HEK293 (cell line): ENCODE measurements around the gene MAP3K4.

Experiments used
- CTCF ChIA-PET: fragments of 350-600 bp; formaldehyde crosslinking; extraction: SDS; loops from one replicate; lab custom pipeline; 2021; ENCODE audit warnings: antibody characterized with exemption; lab: Yijun Ruan, JAX
- POLR2A ChIA-PET: fragments of 300-600 bp; formaldehyde crosslinking; extraction: SDS; loops from one replicate; lab custom pipeline; 2020; ENCODE audit warnings: antibody characterized with exemption, inconsistent platforms; lab: Yijun Ruan, JAX
- H3K27ac ChIP-seq: fragments of 200-500 bp; sonication (Bioruptor generic); 2 replicates; pipeline ENCODE4 v1.5.1; 2014; ENCODE audit warnings: low read depth, low read length, control low read depth, inconsistent platforms; ENCODE audit errors: extremely low read depth
- H3K36me3 ChIP-seq, 2 experiments: fragments of 200-500 bp in 1 of 2; sonication (Bioruptor generic) in 1 of 2; 1 replicate in 1 of 2; 2 replicates in 1 of 2; pipeline ENCODE4 v1.5.1; 2014 to 2017; ENCODE audit warnings: inconsistent platforms in 2 of 2, low read length in 2 of 2; ENCODE audit not compliant: control insufficient read depth in 2 of 2, insufficient read depth in 1 of 2
- H3K4me1 ChIP-seq: fragments of 200-500 bp; sonication (Bioruptor generic); 2 replicates; pipeline ENCODE4 v1.5.1; 2014; ENCODE audit warnings: mild to moderate bottlenecking, low read length, inconsistent platforms; ENCODE audit not compliant: control insufficient read depth, insufficient read depth
- H3K4me3 ChIP-seq: 2 replicates; pipeline ENCODE4 v1.5.1; 2011; ENCODE audit warnings: low read depth, mild to moderate bottlenecking, control low read depth, low read length, moderate library complexity
- H3K9me3 ChIP-seq: fragments of 200-500 bp; sonication (Bioruptor generic); 2 replicates; pipeline ENCODE4 v1.5.1; 2014; ENCODE audit warnings: low read depth, low read length, inconsistent platforms; ENCODE audit not compliant: control insufficient read depth, insufficient read depth
- EGR2 ChIP-seq: fragments of 450-650 bp; formaldehyde crosslinking; IDR thresholded peaks from 2 replicates; pipeline ENCODE4 v1.5.1; 2016; ENCODE audit warnings: low read depth, missing biosample characterization, missing genetic modification characterization
- HOXD13 ChIP-seq: sonication (generic); formaldehyde crosslinking; IDR thresholded peaks from 2 replicates; pipeline ENCODE4 v1.8.0; 2022; ENCODE audit warnings: missing genetic modification reagents, borderline replicate concordance
- KLF8 ChIP-seq: fragments of 450-650 bp; formaldehyde crosslinking; IDR thresholded peaks from 2 replicates; pipeline ENCODE4 v1.5.1; 2016; ENCODE audit warnings: missing biosample characterization, missing genetic modification characterization
- SCRT2 ChIP-seq: fragments of 450-650 bp; formaldehyde crosslinking; IDR thresholded peaks from 2 replicates; pipeline ENCODE4 v1.5.1; 2016; ENCODE audit warnings: missing biosample characterization, missing genetic modification characterization
- ZFP37 ChIP-seq: fragments of 450-650 bp; formaldehyde crosslinking; IDR thresholded peaks from 2 replicates; pipeline ENCODE4 v1.5.1; 2016; ENCODE audit warnings: missing biosample characterization, missing genetic modification characterization
- ZNF354C ChIP-seq: fragments of 450-650 bp; formaldehyde crosslinking; IDR thresholded peaks from 2 replicates; pipeline ENCODE4 v1.5.1; 2016; ENCODE audit warnings: missing biosample characterization, missing genetic modification characterization, low read depth, borderline replicate concordance
- ZNF391 ChIP-seq: fragments of 450-650 bp; formaldehyde crosslinking; IDR thresholded peaks from 2 replicates; pipeline ENCODE4 v1.5.1; 2016; ENCODE audit warnings: low read depth, missing biosample characterization, missing genetic modification characterization, borderline replicate concordance
- ZNF433 ChIP-seq: fragments of 450-650 bp; formaldehyde crosslinking; IDR thresholded peaks from 2 replicates; pipeline ENCODE4 v1.5.1; 2016; ENCODE audit warnings: missing biosample characterization, missing genetic modification characterization, low read depth
- ZNF501 ChIP-seq: fragments of 450-650 bp; formaldehyde crosslinking; IDR thresholded peaks from 2 replicates; pipeline ENCODE4 v1.5.1; 2016; ENCODE audit warnings: missing biosample characterization, missing genetic modification characterization
- ZNF558 ChIP-seq: fragments of 450-650 bp; formaldehyde crosslinking; IDR thresholded peaks from 2 replicates; pipeline ENCODE4 v1.5.1; 2016; ENCODE audit warnings: missing biosample characterization, missing genetic modification characterization
- ZNF600 ChIP-seq: fragments of 450-650 bp; formaldehyde crosslinking; IDR thresholded peaks from 2 replicates; pipeline ENCODE4 v1.5.1; 2016; ENCODE audit warnings: missing biosample characterization, missing genetic modification characterization
- ZNF624 ChIP-seq: fragments of 450-650 bp; formaldehyde crosslinking; IDR thresholded peaks from 2 replicates; pipeline ENCODE4 v1.5.1; 2017; ENCODE audit warnings: missing biosample characterization, missing genetic modification characterization
- ZNF76 ChIP-seq: fragments of 450-650 bp; formaldehyde crosslinking; IDR thresholded peaks from 2 replicates; pipeline ENCODE4; 2016; ENCODE audit warnings: low read depth, missing biosample characterization, missing genetic modification characterization, borderline replicate concordance
- TF ChIP-seq, protein P1 (sequence below): fragments of 450-650 bp; formaldehyde crosslinking; IDR thresholded peaks from 2 replicates; pipeline ENCODE4 v1.5.1; 2017; ENCODE audit warnings: missing biosample characterization, missing genetic modification characterization
- TF ChIP-seq, protein P2 (sequence below): fragments of 450-650 bp; formaldehyde crosslinking; IDR thresholded peaks from 2 replicates; pipeline ENCODE4 v1.5.1; 2016; ENCODE audit warnings: missing biosample characterization, missing genetic modification characterization
- TF ChIP-seq, protein P3 (sequence below): fragments of 450-650 bp; formaldehyde crosslinking; conservative IDR thresholded peaks from 2 replicates; pipeline ENCODE4 v1.5.1; 2016; ENCODE audit warnings: low read depth, missing biosample characterization, missing genetic modification characterization

MAP3K4 gene

GRCh38 chr6:160992061-160992979, 751 bp downstream of the MAP3K4 start (continued):
- TF ChIP-seq, protein P1, sequence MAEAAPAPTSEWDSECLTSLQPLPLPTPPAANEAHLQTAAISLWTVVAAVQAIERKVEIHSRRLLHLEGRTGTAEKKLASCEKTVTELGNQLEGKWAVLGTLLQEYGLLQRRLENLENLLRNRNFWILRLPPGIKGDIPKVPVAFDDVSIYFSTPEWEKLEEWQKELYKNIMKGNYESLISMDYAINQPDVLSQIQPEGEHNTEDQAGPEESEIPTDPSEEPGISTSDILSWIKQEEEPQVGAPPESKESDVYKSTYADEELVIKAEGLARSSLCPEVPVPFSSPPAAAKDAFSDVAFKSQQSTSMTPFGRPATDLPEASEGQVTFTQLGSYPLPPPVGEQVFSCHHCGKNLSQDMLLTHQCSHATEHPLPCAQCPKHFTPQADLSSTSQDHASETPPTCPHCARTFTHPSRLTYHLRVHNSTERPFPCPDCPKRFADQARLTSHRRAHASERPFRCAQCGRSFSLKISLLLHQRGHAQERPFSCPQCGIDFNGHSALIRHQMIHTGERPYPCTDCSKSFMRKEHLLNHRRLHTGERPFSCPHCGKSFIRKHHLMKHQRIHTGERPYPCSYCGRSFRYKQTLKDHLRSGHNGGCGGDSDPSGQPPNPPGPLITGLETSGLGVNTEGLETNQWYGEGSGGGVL (tag by site-specific recombination), result peak; percentile 60
- TF ChIP-seq KLF8 (tag by site-specific recombination), result peak; percentile 89
- peak; percentile 91 for TF ChIP-seq ZNF501
- TF ChIP-seq ZNF624, result no peak
- no peak for TF ChIP-seq ZNF558 (tag by site-specific recombination)
- 0 out of 2 replicates have a peak, but pooled peaks have one; percentile 48 for TF ChIP-seq ZNF391 (tag by site-specific recombination)
- 0 out of 2 replicates have a peak, but pooled peaks have one; percentile 35 for TF ChIP-seq SCRT2 (tag by site-specific recombination)
- peak; percentile 69; the same call in 1 of the 2 replicates for TF ChIP-seq ZNF76 (tag by site-specific recombination)
- TF ChIP-seq, protein P2, sequence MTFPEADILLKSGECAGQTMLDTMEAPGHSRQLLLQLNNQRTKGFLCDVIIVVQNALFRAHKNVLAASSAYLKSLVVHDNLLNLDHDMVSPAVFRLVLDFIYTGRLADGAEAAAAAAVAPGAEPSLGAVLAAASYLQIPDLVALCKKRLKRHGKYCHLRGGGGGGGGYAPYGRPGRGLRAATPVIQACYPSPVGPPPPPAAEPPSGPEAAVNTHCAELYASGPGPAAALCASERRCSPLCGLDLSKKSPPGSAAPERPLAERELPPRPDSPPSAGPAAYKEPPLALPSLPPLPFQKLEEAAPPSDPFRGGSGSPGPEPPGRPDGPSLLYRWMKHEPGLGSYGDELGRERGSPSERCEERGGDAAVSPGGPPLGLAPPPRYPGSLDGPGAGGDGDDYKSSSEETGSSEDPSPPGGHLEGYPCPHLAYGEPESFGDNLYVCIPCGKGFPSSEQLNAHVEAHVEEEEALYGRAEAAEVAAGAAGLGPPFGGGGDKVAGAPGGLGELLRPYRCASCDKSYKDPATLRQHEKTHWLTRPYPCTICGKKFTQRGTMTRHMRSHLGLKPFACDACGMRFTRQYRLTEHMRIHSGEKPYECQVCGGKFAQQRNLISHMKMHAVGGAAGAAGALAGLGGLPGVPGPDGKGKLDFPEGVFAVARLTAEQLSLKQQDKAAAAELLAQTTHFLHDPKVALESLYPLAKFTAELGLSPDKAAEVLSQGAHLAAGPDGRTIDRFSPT (tag by site-specific recombination), result peak; percentile 34; the same call in 1 of the 2 replicates
- TF ChIP-seq, protein P3, sequence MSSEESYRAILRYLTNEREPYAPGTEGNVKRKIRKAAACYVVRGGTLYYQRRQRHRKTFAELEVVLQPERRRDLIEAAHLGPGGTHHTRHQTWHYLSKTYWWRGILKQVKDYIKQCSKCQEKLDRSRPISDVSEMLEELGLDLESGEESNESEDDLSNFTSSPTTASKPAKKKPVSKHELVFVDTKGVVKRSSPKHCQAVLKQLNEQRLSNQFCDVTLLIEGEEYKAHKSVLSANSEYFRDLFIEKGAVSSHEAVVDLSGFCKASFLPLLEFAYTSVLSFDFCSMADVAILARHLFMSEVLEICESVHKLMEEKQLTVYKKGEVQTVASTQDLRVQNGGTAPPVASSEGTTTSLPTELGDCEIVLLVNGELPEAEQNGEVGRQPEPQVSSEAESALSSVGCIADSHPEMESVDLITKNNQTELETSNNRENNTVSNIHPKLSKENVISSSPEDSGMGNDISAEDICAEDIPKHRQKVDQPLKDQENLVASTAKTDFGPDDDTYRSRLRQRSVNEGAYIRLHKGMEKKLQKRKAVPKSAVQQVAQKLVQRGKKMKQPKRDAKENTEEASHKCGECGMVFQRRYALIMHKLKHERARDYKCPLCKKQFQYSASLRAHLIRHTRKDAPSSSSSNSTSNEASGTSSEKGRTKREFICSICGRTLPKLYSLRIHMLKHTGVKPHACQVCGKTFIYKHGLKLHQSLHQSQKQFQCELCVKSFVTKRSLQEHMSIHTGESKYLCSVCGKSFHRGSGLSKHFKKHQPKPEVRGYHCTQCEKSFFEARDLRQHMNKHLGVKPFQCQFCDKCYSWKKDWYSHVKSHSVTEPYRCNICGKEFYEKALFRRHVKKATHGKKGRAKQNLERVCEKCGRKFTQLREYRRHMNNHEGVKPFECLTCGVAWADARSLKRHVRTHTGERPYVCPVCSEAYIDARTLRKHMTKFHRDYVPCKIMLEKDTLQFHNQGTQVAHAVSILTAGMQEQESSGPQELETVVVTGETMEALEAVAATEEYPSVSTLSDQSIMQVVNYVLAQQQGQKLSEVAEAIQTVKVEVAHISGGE (tag by site-specific recombination), result peak; percentile 66
- peak; percentile 64; the same call in 1 of the 2 replicates for TF ChIP-seq ZFP37 (tag by site-specific recombination)
- peak; percentile 66; the same call in 1 of the 2 replicates for TF ChIP-seq ZNF600 (tag by site-specific recombination)
- TF ChIP-seq ZNF433 (tag by site-specific recombination), result no peak
- TF ChIP-seq, all 188 proteins: peak for 46

GRCh38 chr6:160992980-160993314, 1.4 kb downstream of the MAP3K4 start:
- CTCF ChIA-PET, result interaction anchor here (0.6 to 4.6 kb wide), 22 partner anchors 12 to 383 kb away, joined by 3 to 50 read pairs (median 4); no protein-coding TSS in a partner anchor
- no peaks in the 10 kb centered on the region for H3K9me3 ChIP-seq
- H3K27ac ChIP-seq, result no peak overlapping the region
- H3K36me3 ChIP-seq, result no peaks in the 10 kb centered on the region
- POLR2A ChIA-PET, result interaction anchor here (0.9 to 2.5 kb wide), 5 partner anchors 9 to 281 kb away, joined by 3 to 20 read pairs (median 5); partner anchors contain the start of gene AGPAT4
- H3K4me3 ChIP-seq, result peak overlapping the region; percentile 12; the same call in 1 of the 2 replicates
- no peak for TF ChIP-seq ZNF354C (tag by site-specific recombination)
- no peak for TF ChIP-seq HOXD13 (CRISPR knock-in tag)
- no peak for TF ChIP-seq EGR2 (tag by site-specific recombination)
- peaks cover 5% of the 10 kb centered on the region for H3K4me1 ChIP-seq
